ENCODE results near the gene DNAJB5.

DNA sequence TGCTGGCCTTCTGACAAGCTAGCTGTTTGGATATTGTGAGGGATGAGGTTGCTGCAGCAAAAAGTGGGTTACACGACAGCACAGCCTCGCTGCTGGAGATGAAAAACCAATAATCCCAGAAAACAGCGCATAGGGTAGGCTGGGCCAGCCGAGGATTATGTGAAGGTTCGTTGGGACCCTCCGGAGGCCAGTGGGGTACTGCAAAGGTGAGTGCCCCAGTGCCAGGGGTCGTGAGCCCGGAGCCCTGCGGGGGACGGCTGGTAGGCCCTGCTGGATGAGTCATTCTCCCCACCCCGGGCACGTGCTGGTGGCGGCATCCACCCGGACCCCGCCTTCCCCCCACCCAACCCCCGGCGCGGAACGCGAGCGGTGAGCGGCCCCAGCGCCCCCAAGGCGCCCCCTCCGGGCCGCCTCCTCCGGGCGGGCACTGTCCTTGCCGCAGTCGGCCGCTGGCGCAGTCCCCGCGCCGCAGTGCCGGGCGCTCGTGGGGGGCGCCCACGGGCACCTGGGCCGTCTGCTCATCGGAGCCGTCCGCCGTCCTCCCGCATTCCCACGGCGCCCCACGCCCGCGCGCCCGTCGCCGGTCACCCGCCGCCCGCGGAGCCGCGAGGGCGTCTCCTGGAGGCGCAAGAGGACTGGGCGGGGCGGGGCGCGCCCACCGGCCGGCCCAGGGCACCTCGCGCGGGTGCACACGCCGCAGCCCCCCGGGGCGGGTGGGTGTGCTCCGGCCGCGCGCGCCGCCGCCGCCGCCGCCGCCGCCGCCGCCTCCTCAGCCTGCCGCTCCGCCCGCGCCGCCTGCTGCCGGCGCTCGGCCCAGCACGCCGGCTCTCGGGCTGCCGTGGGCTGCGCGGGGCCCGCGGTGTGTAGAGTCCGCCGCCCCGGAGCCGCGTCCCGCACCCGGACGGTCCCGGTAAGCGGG is 31.8 kb upstream of the DNAJB5 start, which contains the start of gene PHF24:
- TF ChIP-seq, protein P1, sequence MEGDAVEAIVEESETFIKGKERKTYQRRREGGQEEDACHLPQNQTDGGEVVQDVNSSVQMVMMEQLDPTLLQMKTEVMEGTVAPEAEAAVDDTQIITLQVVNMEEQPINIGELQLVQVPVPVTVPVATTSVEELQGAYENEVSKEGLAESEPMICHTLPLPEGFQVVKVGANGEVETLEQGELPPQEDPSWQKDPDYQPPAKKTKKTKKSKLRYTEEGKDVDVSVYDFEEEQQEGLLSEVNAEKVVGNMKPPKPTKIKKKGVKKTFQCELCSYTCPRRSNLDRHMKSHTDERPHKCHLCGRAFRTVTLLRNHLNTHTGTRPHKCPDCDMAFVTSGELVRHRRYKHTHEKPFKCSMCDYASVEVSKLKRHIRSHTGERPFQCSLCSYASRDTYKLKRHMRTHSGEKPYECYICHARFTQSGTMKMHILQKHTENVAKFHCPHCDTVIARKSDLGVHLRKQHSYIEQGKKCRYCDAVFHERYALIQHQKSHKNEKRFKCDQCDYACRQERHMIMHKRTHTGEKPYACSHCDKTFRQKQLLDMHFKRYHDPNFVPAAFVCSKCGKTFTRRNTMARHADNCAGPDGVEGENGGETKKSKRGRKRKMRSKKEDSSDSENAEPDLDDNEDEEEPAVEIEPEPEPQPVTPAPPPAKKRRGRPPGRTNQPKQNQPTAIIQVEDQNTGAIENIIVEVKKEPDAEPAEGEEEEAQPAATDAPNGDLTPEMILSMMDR (IDR thresholded peaks at IDR 0.05) = no peak
- TF ChIP-seq POLR2AphosphoS5 (IDR thresholded peaks at IDR 0.05; ENCODE audit: insufficient read depth in 1 of 2, low read depth in 1 of 2) (no peak), POLR2A (IDR thresholded peaks at IDR 0.05) (no peak)
